Vagina (tissue), 2 donors: ENCODE data around the gene KCNE2.

Experiments
- CTCF ChIP-seq, 3 experiments: fragments of 450-650 bp in 2 of 3; fragments of 200-600 bp in 1 of 3; sonication (generic) in 1 of 3; IDR thresholded peaks; one replicate each; pipeline ENCODE4 v1.5.1; 2017 to 2019; ENCODE audit warnings: antibody characterized with exemption in 3 of 3, mild to moderate bottlenecking in 2 of 3, moderate library complexity in 2 of 3
- POLR2A ChIP-seq, 2 donors: fragments of 450-650 bp; IDR thresholded peaks; one replicate each; pipeline ENCODE4 v1.6.1; 2017; ENCODE audit warnings: antibody characterized with exemption in 2 of 2, mild to moderate bottlenecking in 2 of 2, moderate library complexity in 2 of 2
- POLR2AphosphoS5 ChIP-seq, 2 donors: sonication (generic); formaldehyde crosslinking; IDR thresholded peaks; one replicate each; pipeline ENCODE4 v1.9.0; 2017; ENCODE audit warnings: antibody characterized with exemption in 2 of 2, mild to moderate bottlenecking in 2 of 2, low read depth in 1 of 2; ENCODE audit not compliant: insufficient read depth in 1 of 2

- TF ChIP-seq CTCF (IDR thresholded peaks at IDR 0.05) (no peak), POLR2AphosphoS5 (IDR thresholded peaks at IDR 0.05; ENCODE audit: insufficient read depth in 1 of 2, low read depth in 1 of 2) (no peak), POLR2A (IDR thresholded peaks at IDR 0.05) (no peak)
These were observed 31.5 kb upstream of the KCNE2 start for GRCh38 chr21:34332347-34332746.
